Ishikawa (cell line): ENCODE results near the gene LDAH.

ENCODE experiments used
- CEBPB ChIP-seq: IDR thresholded peaks from 2 replicates; pipeline ENCODE4 v1.6.1; 2012
- CREB1 ChIP-seq: IDR thresholded peaks from 2 replicates; pipeline ENCODE4 v1.6.1; 2012; ENCODE audit warnings: low read depth
- EGR1 ChIP-seq: IDR thresholded peaks from 2 replicates; pipeline ENCODE4 v1.6.1; 2012
- EP300 ChIP-seq: IDR thresholded peaks from 2 replicates; pipeline ENCODE4 v1.6.1; 2012; ENCODE audit warnings: borderline replicate concordance
- FOXM1 ChIP-seq: IDR thresholded peaks from 2 replicates; pipeline ENCODE4 v1.6.1; 2012; ENCODE audit warnings: low read depth, borderline replicate concordance
- NFIC ChIP-seq: IDR thresholded peaks from 2 replicates; pipeline ENCODE4 v1.6.1; 2012
- RAD21 ChIP-seq: IDR thresholded peaks from 2 replicates; pipeline ENCODE4 v1.6.1; 2012; ENCODE audit warnings: low read depth
- TAF1 ChIP-seq: IDR thresholded peaks from 2 replicates; pipeline ENCODE4 v1.6.1; 2012; ENCODE audit warnings: low read depth, mild to moderate bottlenecking
- TCF12 ChIP-seq: IDR thresholded peaks from 2 replicates; pipeline ENCODE4 v1.6.1; 2012; ENCODE audit warnings: low read depth
- TEAD4 ChIP-seq: IDR thresholded peaks from 2 replicates; pipeline ENCODE4 v1.6.1; 2012
- YY1 ChIP-seq: IDR thresholded peaks from 2 replicates; pipeline ENCODE4 v1.6.1; 2012; ENCODE audit warnings: low read depth
- ZBTB7A ChIP-seq: IDR thresholded peaks from 2 replicates; pipeline ENCODE4 v1.6.1; 2012; ENCODE audit warnings: low read depth
- TF ChIP-seq, protein P1 (sequence below): IDR thresholded peaks from 2 replicates; pipeline ENCODE4 v1.6.1; 2012; ENCODE audit warnings: low read depth, mild to moderate bottlenecking
- TF ChIP-seq, protein P2 (sequence below): IDR thresholded peaks from 2 replicates; pipeline ENCODE4 v1.6.1; 2012
- TF ChIP-seq, protein P3 (sequence below): IDR thresholded peaks from 2 replicates; pipeline ENCODE4 v1.6.1; 2012

LDAH gene

DNA sequence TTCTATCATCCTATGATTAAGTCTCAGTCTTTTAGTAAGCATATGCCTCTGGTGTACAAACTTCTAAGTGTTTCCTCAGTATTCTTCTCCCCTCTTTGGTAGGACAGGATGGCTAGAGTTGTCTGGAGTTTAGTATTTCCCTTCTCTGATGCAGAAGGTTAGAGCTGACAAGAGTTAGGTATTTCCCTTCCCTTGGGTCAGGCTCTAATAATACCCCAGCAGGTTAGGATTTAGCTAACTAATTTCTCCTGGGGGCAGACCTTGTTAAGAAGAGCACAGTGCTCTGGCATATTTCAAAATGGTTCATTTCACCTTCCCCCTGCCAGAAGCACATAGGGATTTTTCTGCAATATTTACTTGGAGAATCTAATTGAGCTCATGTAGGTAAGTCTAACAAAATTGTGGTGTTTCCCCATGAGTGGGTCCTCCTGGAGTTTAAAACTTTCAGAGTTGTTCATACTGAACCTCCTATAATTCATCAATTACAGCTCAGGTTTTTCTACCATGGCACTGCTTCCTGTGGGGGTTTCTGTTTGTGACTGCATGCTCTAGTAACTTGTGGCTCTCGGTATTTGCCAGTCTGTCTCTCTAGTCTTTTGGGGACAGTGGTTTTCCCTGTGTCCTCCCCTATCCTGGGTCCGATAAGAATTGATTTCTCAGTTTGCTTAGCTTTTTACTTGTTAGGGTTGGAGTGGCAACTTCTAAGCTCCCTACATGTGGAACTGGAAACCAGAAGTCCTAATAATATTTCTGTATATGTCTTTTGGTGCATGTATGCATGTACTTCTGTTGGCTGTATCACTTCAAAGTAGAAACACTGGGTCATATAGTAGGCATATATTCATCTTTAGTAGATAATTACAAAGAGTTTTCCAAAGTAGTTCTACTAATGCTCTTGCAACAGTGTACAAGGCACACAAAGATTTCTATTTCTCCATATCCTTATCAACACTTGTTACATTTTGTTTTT, 78.2 kb downstream of the LDAH start:
- TF ChIP-seq, protein P1, sequence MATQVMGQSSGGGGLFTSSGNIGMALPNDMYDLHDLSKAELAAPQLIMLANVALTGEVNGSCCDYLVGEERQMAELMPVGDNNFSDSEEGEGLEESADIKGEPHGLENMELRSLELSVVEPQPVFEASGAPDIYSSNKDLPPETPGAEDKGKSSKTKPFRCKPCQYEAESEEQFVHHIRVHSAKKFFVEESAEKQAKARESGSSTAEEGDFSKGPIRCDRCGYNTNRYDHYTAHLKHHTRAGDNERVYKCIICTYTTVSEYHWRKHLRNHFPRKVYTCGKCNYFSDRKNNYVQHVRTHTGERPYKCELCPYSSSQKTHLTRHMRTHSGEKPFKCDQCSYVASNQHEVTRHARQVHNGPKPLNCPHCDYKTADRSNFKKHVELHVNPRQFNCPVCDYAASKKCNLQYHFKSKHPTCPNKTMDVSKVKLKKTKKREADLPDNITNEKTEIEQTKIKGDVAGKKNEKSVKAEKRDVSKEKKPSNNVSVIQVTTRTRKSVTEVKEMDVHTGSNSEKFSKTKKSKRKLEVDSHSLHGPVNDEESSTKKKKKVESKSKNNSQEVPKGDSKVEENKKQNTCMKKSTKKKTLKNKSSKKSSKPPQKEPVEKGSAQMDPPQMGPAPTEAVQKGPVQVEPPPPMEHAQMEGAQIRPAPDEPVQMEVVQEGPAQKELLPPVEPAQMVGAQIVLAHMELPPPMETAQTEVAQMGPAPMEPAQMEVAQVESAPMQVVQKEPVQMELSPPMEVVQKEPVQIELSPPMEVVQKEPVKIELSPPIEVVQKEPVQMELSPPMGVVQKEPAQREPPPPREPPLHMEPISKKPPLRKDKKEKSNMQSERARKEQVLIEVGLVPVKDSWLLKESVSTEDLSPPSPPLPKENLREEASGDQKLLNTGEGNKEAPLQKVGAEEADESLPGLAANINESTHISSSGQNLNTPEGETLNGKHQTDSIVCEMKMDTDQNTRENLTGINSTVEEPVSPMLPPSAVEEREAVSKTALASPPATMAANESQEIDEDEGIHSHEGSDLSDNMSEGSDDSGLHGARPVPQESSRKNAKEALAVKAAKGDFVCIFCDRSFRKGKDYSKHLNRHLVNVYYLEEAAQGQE, result no peak
- TF ChIP-seq, protein P2, sequence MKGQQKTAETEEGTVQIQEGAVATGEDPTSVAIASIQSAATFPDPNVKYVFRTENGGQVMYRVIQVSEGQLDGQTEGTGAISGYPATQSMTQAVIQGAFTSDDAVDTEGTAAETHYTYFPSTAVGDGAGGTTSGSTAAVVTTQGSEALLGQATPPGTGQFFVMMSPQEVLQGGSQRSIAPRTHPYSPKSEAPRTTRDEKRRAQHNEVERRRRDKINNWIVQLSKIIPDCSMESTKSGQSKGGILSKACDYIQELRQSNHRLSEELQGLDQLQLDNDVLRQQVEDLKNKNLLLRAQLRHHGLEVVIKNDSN, result no peak
- TF ChIP-seq FOXM1, result no peak
- TF ChIP-seq ZBTB7A, result no peak
- no peak for TF ChIP-seq TCF12
- no peak for TF ChIP-seq CEBPB
- no peak for TF ChIP-seq TAF1
- no peak for TF ChIP-seq NFIC
- TF ChIP-seq TEAD4, result no peak
- no peak for TF ChIP-seq RAD21

DNA sequence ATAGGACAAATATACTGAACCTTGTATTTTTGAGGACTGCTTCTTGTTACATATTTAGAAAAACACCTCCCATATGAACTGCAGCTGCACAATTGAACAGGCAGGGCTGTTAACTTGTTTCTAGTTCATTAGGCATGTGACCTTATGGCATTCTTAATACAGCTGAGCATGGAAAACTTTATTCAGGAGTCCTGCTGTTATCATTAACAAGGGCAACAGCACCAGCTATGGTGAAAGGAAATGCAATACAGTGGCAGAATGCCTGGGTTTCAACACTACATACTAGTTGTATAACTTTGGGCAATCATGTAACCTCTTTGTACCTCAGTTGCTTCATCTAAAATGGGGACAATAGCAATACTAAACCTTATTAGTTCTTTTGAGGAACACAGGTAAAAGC, 84.1 kb downstream of the LDAH start:
- TF ChIP-seq, protein P3, sequence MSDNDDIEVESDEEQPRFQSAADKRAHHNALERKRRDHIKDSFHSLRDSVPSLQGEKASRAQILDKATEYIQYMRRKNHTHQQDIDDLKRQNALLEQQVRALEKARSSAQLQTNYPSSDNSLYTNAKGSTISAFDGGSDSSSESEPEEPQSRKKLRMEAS, result no peak
- TF ChIP-seq, protein P1, result no peak
- TF ChIP-seq YY1, result no peak
- TF ChIP-seq CEBPB, result no peak
- TF ChIP-seq NFIC, result no peak
- no peak for TF ChIP-seq TAF1
- TF ChIP-seq ZBTB7A, result no peak
- no peak for TF ChIP-seq FOXM1
- no peak for TF ChIP-seq RAD21
- TF ChIP-seq, protein P2, result no peak
- TF ChIP-seq TCF12, result no peak
- TF ChIP-seq TEAD4, result no peak
- TF ChIP-seq EP300, result no peak
- TF ChIP-seq EGR1, result no peak

DNA sequence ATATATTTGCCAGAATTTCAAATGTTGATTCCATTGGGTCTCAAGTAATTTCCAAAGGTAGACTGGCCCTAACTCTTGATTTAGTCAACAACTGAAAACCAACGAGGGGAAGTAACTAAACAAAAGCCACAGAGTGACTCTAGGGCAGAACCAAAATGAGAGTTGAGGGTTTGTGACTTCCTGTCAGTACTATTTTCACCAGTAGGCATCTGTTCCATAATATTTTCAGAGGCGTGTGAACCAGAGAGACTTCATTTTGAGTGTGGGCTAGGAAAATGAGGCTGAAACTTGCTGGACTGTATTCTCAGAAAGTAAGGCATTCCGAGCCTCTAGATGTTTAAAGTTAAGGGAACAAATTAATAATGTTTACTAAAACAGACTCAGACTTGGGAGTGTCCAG, 85.4 kb downstream of the LDAH start:
- no peak for TF ChIP-seq NFIC
- TF ChIP-seq, protein P1, result no peak
- TF ChIP-seq CREB1, result no peak
- TF ChIP-seq, protein P2, result no peak
- TF ChIP-seq, protein P3, result no peak
- no peak for TF ChIP-seq TEAD4
- no peak for TF ChIP-seq CEBPB
- TF ChIP-seq RAD21, result no peak
- TF ChIP-seq TAF1, result no peak
- no peak for TF ChIP-seq FOXM1
- no peak for TF ChIP-seq YY1
- no peak for TF ChIP-seq EGR1
- no peak for TF ChIP-seq TCF12
- no peak for TF ChIP-seq EP300
